Activated naive CD4-positive, alpha-beta T cell treated with anti-CD3 and anti-CD28 coated beads, Interleukin-2, amount 10 ng/mL, durations not matched to agents 7 days and 5 days (primary cell): Measurements from ENCODE around the gene CLMP.
"Not testable (repeated sequence)": the region's sequence is repeated elsewhere in the genome, so short reads cannot be mapped to it uniquely, and the experiment has no call there.

Source experiments
- CTCF ChIA-PET: fragments of 350-600 bp; sonication (Branson Sonifier 250); formaldehyde crosslinking; loops from one replicate; lab custom pipeline; 2021; ENCODE audit warnings: antibody characterized with exemption; lab: Charles Lee
- DNase-seq: peaks from one replicate; pipeline ENCODE4 v3.0.0-alpha.2; 2020
- H3K27ac Mint-ChIP-seq: one replicate; pipeline ENCODE4 v1.8.0; 2021; ENCODE audit warnings: mild to moderate bottlenecking, moderate library complexity, mixed read lengths
- H3K27me3 Mint-ChIP-seq: one replicate; pipeline ENCODE4 v1.8.0; 2021; ENCODE audit warnings: mild to moderate bottlenecking, mixed read lengths
- H3K36me3 Mint-ChIP-seq: one replicate; pipeline ENCODE4 v1.8.0; 2021; ENCODE audit warnings: mixed read lengths
- H3K4me1 Mint-ChIP-seq: one replicate; pipeline ENCODE4 v1.8.0; 2021; ENCODE audit warnings: mixed read lengths
- H3K4me3 Mint-ChIP-seq: one replicate; pipeline ENCODE4 v1.8.0; 2021; ENCODE audit warnings: mild to moderate bottlenecking, moderate library complexity, mixed read lengths
- H3K9me3 Mint-ChIP-seq: one replicate; pipeline ENCODE4 v1.8.0; 2021; ENCODE audit warnings: mixed read lengths

CLMP gene

DNA sequence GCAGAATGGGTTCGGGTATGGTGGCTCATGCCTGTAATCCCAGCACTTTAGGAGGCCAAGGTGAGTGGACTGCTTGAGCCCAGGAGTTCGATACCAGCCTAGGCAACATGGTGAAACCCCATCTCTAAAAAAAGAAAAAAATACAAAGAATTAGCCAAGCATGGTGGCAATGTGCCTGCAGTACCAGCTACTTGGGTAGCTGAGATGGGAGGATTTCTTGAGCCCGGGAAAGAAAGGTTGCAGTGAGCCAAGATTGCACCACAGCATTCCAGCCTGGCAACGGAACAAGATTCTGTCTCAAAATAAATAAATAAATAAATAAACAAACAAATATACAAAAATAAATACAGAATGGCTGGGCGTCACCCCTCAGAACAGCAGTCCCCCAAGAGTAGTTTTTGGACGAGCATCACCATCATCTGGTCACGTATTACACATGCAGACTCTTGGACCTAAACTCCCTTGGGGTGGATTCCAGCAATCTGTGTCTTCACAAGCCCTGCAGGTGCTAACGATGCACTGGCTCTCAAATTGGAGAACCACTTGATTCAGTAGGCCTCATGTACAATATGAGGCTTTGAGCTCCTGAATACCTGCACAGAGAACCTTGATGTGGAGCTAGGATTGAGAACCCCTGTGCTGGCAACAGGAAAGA is 33.5 kb downstream of the CLMP start:
- H3K27me3 Mint-ChIP-seq, result peaks cover 16% of the 10 kb centered on the region
- H3K9me3 Mint-ChIP-seq, result no peaks in the 10 kb centered on the region
- no peaks in the 10 kb centered on the region for H3K36me3 Mint-ChIP-seq
- no peak for DNase-seq
- CTCF ChIA-PET, result interaction anchor here (0.6 to 3.2 kb wide), 3 partner anchors 86 to 101 kb away, joined by 3 to 15 read pairs (median 3); no protein-coding TSS in a partner anchor
- no peak overlapping the region for H3K27ac Mint-ChIP-seq
- H3K4me1 Mint-ChIP-seq, result peaks cover 16% of the 10 kb centered on the region
- no peak overlapping the region for H3K4me3 Mint-ChIP-seq

- DNase-seq, result no peak
Observed at GRCh38 chr11:123159183-123159857, 35.7 kb downstream of the CLMP start.

GRCh38 chr11:123158033-123159003 is 36.7 kb downstream of the CLMP start:
- no peak overlapping the region for H3K27ac Mint-ChIP-seq

More at GRCh38 chr11:123159183-123159857, 35.7 kb downstream of the CLMP start:
- Mint-ChIP-seq H3K4me3 (no peak overlapping the region), H3K4me1 (peaks cover 16% of the 10 kb centered on the region), H3K27ac (no peak overlapping the region), H3K9me3 (no peaks in the 10 kb centered on the region), H3K36me3 (no peaks in the 10 kb centered on the region), H3K27me3 (peaks cover 11% of the 10 kb centered on the region)
- CTCF ChIA-PET, result no interaction called here

DNA sequence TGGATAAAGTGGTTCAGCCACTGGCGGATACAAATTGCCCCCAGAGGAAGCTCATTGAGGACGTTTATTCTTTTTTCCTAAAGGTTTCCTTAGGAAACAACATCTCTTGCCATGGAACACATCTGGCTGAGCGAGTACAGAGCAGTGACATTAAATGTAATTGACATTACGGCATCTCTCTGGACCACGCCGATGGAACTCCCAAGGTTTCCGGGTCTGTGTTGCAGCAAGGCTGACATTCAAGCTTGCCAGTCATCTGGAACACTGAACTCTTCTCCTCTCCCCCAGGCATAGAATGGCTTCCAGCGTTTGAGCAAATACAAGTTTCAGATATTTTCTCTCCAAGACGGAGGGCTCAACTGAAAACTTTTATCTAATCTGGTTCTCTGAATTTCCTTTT is 42.1 kb downstream of the CLMP start:
- DNase-seq, result no peak
- Mint-ChIP-seq H3K36me3 (no peaks in the 10 kb centered on the region), H3K4me1 (no peaks in the 10 kb centered on the region), H3K27ac (no peak overlapping the region), H3K4me3 (no peak overlapping the region), H3K9me3 (no peaks in the 10 kb centered on the region), H3K27me3 (peaks cover 21% of the 10 kb centered on the region)
- CTCF ChIA-PET, result interaction anchor here (0.7 to 1.5 kb wide), 5 partner anchors 10 to 100 kb away, joined by 3 to 4 read pairs (median 3); no protein-coding TSS in a partner anchor

More at GRCh38 chr11:123158033-123159003, 36.7 kb downstream of the CLMP start:
- peaks cover 13% of the 10 kb centered on the region for H3K27me3 Mint-ChIP-seq
- H3K4me1 Mint-ChIP-seq, result peaks cover 16% of the 10 kb centered on the region
- CTCF ChIA-PET, result no interaction called here
- no peak for DNase-seq
- no peaks in the 10 kb centered on the region for H3K9me3 Mint-ChIP-seq
- no peak overlapping the region for H3K4me3 Mint-ChIP-seq
- no peaks in the 10 kb centered on the region for H3K36me3 Mint-ChIP-seq

DNA sequence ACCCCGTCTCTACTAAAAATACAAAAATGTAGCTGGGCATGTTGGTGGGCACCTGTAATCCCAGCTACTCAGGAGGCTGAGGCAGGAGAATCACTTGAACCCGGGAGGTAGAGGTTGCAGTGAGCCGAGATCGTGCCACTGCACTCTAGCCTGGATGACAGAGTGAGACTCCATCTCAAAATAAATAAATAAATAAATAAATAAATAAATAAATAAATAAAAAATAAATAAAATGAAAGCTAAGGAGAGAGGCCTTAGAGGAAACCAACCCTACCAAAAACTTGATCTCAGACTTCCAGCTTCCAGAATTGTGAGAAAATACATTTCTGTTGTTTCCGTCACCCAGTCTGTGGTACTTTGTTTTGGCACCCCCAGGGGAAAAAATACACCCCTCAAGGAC is 42.7 kb downstream of the CLMP start:
- H3K27ac Mint-ChIP-seq, H3K4me1 Mint-ChIP-seq, H3K36me3 Mint-ChIP-seq, H3K4me3 Mint-ChIP-seq, DNase-seq, H3K9me3 Mint-ChIP-seq: not testable (repeated sequence)
- peaks cover 19% of the 10 kb centered on the region for H3K27me3 Mint-ChIP-seq
- CTCF ChIA-PET, result interaction anchor here (0.7 to 1.5 kb wide), 6 partner anchors 10 to 99 kb away, joined by 3 to 4 read pairs (median 3); no protein-coding TSS in a partner anchor

GRCh38 chr11:123151796-123152195 is 43.3 kb downstream of the CLMP start:
- Mint-ChIP-seq H3K27me3 (peaks cover 19% of the 10 kb centered on the region), H3K4me3 (no peak overlapping the region), H3K27ac (no peak overlapping the region), H3K9me3 (no peaks in the 10 kb centered on the region), H3K36me3 (no peaks in the 10 kb centered on the region), H3K4me1 (no peaks in the 10 kb centered on the region)
- no peak for DNase-seq
- CTCF ChIA-PET, result interaction anchor here (0.7 to 1.5 kb wide), 2 partner anchors 11 to 88 kb away, joined by 3 read pairs; no protein-coding TSS in a partner anchor

- peaks cover 22% of the 10 kb centered on the region for H3K27me3 Mint-ChIP-seq
- no peak overlapping the region for H3K4me3 Mint-ChIP-seq
- H3K9me3 Mint-ChIP-seq, result no peaks in the 10 kb centered on the region
- no peak overlapping the region for H3K27ac Mint-ChIP-seq
- no peaks in the 10 kb centered on the region for H3K4me1 Mint-ChIP-seq
- no peak for DNase-seq
- no peaks in the 10 kb centered on the region for H3K36me3 Mint-ChIP-seq
- CTCF ChIA-PET, result interaction anchor here (1.5 kb wide), 1 partner anchor 11 kb away, joined by 3 read pairs; no protein-coding TSS in a partner anchor
Observed at GRCh38 chr11:123151366-123151765, 43.7 kb downstream of the CLMP start.

DNA sequence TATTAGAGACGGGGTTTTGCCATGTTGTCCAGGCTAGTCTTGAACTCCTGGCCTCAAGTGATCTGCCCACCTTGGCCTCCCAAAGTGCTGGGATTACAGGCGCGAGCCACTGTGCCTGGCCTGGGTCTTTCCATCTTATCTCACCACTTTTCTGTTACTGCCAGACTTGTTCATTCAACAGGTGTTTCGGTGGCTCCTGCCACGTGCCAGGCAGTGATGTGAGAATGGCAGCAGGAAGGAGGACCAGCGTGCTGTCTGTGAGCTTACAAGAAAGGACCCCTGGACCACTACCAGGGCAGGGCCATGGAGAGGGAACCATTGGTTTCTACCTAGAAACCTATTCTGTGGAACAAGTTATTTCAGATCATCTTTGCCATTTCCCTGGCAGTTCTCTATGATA is 44.2 kb downstream of the CLMP start:
- no peak for DNase-seq
- no peak overlapping the region for H3K4me3 Mint-ChIP-seq
- CTCF ChIA-PET, result no interaction called here
- H3K36me3 Mint-ChIP-seq, result no peaks in the 10 kb centered on the region
- no peaks in the 10 kb centered on the region for H3K4me1 Mint-ChIP-seq
- peaks cover 22% of the 10 kb centered on the region for H3K27me3 Mint-ChIP-seq
- H3K9me3 Mint-ChIP-seq, result no peaks in the 10 kb centered on the region
- H3K27ac Mint-ChIP-seq, result no peak overlapping the region

- no peak overlapping the region for H3K27ac Mint-ChIP-seq
- CTCF ChIA-PET, result interaction anchor here (1.3 kb wide), 1 partner anchor 16 kb away, joined by 3 read pairs; no protein-coding TSS in a partner anchor
- peaks cover 20% of the 10 kb centered on the region for H3K27me3 Mint-ChIP-seq
- H3K4me1 Mint-ChIP-seq, result no peaks in the 10 kb centered on the region
- H3K4me3 Mint-ChIP-seq, result no peak overlapping the region
- no peak for DNase-seq
- no peaks in the 10 kb centered on the region for H3K9me3 Mint-ChIP-seq
- H3K36me3 Mint-ChIP-seq, result no peaks in the 10 kb centered on the region
Observed at GRCh38 chr11:123148965-123149364, 46.1 kb downstream of the CLMP start.

- Mint-ChIP-seq H3K9me3 (no peaks in the 10 kb centered on the region), H3K27ac (no peak overlapping the region), H3K4me1 (no peaks in the 10 kb centered on the region), H3K4me3 (no peak overlapping the region), H3K36me3 (no peaks in the 10 kb centered on the region), H3K27me3 (peaks cover 22% of the 10 kb centered on the region)
- no peak for DNase-seq
- CTCF ChIA-PET, result no interaction called here
Observed at GRCh38 chr11:123145661-123146060, 49.4 kb downstream of the CLMP start.

DNA sequence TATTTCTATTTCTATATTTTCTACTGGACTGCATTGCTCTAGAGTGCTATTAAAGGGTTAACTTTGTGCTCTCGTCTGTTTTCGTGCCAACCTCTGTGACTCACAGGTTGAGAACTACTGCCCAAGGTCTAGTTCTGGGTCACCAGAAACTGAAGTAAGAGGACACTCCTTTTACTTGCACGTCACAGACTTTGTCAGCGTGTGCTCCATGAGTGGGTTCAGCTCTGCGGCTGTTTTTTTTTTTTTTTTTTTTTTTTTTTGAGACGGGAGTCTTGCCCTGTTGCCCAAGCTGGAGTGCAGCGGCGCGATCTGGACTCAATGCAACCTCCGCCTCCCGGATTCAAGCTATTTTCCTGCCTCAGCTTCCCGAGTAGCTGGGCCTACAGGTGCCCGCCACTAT is 49.8 kb downstream of the CLMP start:
- peaks cover 18% of the 10 kb centered on the region for H3K27me3 Mint-ChIP-seq
- no peaks in the 10 kb centered on the region for H3K9me3 Mint-ChIP-seq
- CTCF ChIA-PET, result no interaction called here
- H3K4me3 Mint-ChIP-seq, result no peak overlapping the region
- H3K36me3 Mint-ChIP-seq, result no peaks in the 10 kb centered on the region
- no peak for DNase-seq
- H3K27ac Mint-ChIP-seq, result no peak overlapping the region
- H3K4me1 Mint-ChIP-seq, result no peaks in the 10 kb centered on the region

- Mint-ChIP-seq H3K36me3 (no peaks in the 10 kb centered on the region), H3K4me3 (no peak overlapping the region), H3K9me3 (no peaks in the 10 kb centered on the region), H3K4me1 (no peaks in the 10 kb centered on the region), H3K27me3 (peaks cover 15% of the 10 kb centered on the region), H3K27ac (no peak overlapping the region)
- CTCF ChIA-PET, result no interaction called here
- no peak for DNase-seq
Observed at GRCh38 chr11:123144707-123145106, 50.3 kb downstream of the CLMP start.

GRCh38 chr11:123143921-123144320 is 51.1 kb downstream of the CLMP start:
- no peaks in the 10 kb centered on the region for H3K36me3 Mint-ChIP-seq
- no peak for DNase-seq
- H3K27ac Mint-ChIP-seq, result no peak overlapping the region
- H3K27me3 Mint-ChIP-seq, result peaks cover 10% of the 10 kb centered on the region
- no peaks in the 10 kb centered on the region for H3K4me1 Mint-ChIP-seq
- no peaks in the 10 kb centered on the region for H3K9me3 Mint-ChIP-seq
- CTCF ChIA-PET, result interaction anchor here (1.2 kb wide), 1 partner anchor 103 kb away, joined by 4 read pairs; no protein-coding TSS in a partner anchor
- H3K4me3 Mint-ChIP-seq, result no peak overlapping the region

DNA sequence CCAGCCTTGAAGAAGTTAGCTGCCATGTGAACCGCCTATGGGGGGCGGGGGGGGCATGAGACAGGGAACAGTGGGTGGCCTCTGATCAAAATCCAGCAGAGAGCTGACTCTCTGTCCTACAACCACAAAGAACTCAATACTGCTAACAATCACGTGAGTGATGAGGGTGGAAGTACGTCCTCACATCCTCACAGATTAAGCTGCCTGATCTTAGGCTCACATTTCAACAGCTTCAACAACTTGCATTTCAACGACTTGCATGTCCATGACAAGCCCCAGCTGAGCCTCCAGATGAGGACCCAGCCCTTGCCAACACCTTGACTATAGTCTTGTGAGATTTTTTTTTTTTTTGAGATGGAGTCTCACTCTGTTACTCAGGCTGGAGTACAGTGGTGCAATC is 51.6 kb downstream of the CLMP start:
- H3K4me1 Mint-ChIP-seq, result no peaks in the 10 kb centered on the region
- no peaks in the 10 kb centered on the region for H3K36me3 Mint-ChIP-seq
- H3K27me3 Mint-ChIP-seq, result peaks cover 7% of the 10 kb centered on the region
- H3K9me3 Mint-ChIP-seq, result no peaks in the 10 kb centered on the region
- H3K27ac Mint-ChIP-seq, result no peak overlapping the region
- CTCF ChIA-PET, result interaction anchor here (1.2 kb wide), 1 partner anchor 104 kb away, joined by 4 read pairs; no protein-coding TSS in a partner anchor
- DNase-seq, result no peak
- H3K4me3 Mint-ChIP-seq, result no peak overlapping the region
